GM19372 (cell line): ENCODE measurements around the gene MEN1.

Experiments
- ATAC-seq: cut with Tn5 transposase; IDR thresholded peaks from one replicate; pipeline ENCODE4 v1.9.1; 2021; ENCODE audit warnings: mild to moderate bottlenecking, low read depth, moderate library complexity; ENCODE audit not compliant: unreplicated experiment

The MEN1 gene

GRCh38 chr11:64810271-64810890, at the start of gene MEN1:
Gene MEN1 (minus strand): TSS chr11:64810551. CDS start chr11:64810109, 442 bp downstream.
- peak; percentile 76 for ATAC-seq

GRCh38 chr11:64859542-64860414, 49.4 kb upstream of the MEN1 start:
- peak; percentile 74 for ATAC-seq

- ATAC-seq: peak; percentile 20
Observed at GRCh38 chr11:64858467-64859263, 48.3 kb upstream of the MEN1 start.

GRCh38 chr11:64857485-64857884, 47.1 kb upstream of the MEN1 start:
- ATAC-seq: no peak

GRCh38 chr11:64856382-64857227, 46.3 kb upstream of the MEN1 start:
- no peak for ATAC-seq

GRCh38 chr11:64855596-64856304, 45.4 kb upstream of the MEN1 start:
- no peak for ATAC-seq

- ATAC-seq: no peak
Observed at GRCh38 chr11:64854534-64855502, 44.5 kb upstream of the MEN1 start.

- no peak for ATAC-seq
Observed at GRCh38 chr11:64854157-64854533, 43.8 kb upstream of the MEN1 start.

GRCh38 chr11:64853709-64854108, 43.4 kb upstream of the MEN1 start:
- ATAC-seq: no peak

- no peak for ATAC-seq
Observed at GRCh38 chr11:64852804-64853509, 42.6 kb upstream of the MEN1 start.

GRCh38 chr11:64851831-64852351, 41.5 kb upstream of the MEN1 start:
- no peak for ATAC-seq

GRCh38 chr11:64850979-64851567, 40.7 kb upstream of the MEN1 start:
- ATAC-seq: peak; percentile 74

GRCh38 chr11:64849598-64850356, 39.4 kb upstream of the MEN1 start:
- ATAC-seq: no peak

- no peak for ATAC-seq
Observed at GRCh38 chr11:64848826-64849597, 38.7 kb upstream of the MEN1 start.

- ATAC-seq: no peak
Observed at GRCh38 chr11:64848214-64848825, 38.0 kb upstream of the MEN1 start.
